IMR-90 (cell line): ENCODE results near the gene COG3. TPM values are rescaled to one million over a fixed set of nuclear protein-coding genes. Genes with fewer than 3 reads are reported as not detected.

ENCODE experiments used
- ATAC-seq: fragments of 200-7000 bp; cut with Tn5 transposase; 2 replicates; pipeline ENCODE4 v1.9.1; 2020; ENCODE audit warnings: low read depth, mild to moderate bottlenecking, moderate library complexity
- BruUV-seq: library from RNA; stranded (reverse); fragments of 400-500 nt; replicated peaks from 2 replicates; lab custom pipeline; 2021; lab: Mats Ljungman, UMichigan
- CTCF ChIA-PET: fragments of 300-600 bp; formaldehyde crosslinking; extraction: SDS; loops from one replicate; lab custom pipeline; 2021; ENCODE audit warnings: antibody characterized with exemption; lab: Yijun Ruan, JAX
- POLR2A ChIA-PET: fragments of 300-600 bp; sonication (Branson Sonifier 250); formaldehyde crosslinking; loops from one replicate; lab custom pipeline; 2022; ENCODE audit warnings: antibody characterized with exemption; ENCODE audit not compliant: unreplicated experiment; lab: Charles Lee
- DNase-seq: peaks from one replicate; pipeline ENCODE4 v3.0.0; 2013
- H2AFZ ChIP-seq: replicated peaks from 2 replicates; pipeline ENCODE3; 2013; ENCODE audit warnings: low read length, mild to moderate bottlenecking; ENCODE audit not compliant: poor library complexity
- H2AK5ac ChIP-seq: 2 replicates; pipeline ENCODE4 v1.6.1; 2013; ENCODE audit warnings: low read depth, low read length, inconsistent platforms
- H2AK9ac ChIP-seq: replicated peaks from 2 replicates; pipeline ENCODE3; 2013; ENCODE audit warnings: mild to moderate bottlenecking, low read depth, low read length, moderate library complexity; ENCODE audit not compliant: poor library complexity
- H2BK120ac ChIP-seq: 2 replicates; pipeline ENCODE4 v1.6.1; 2013; ENCODE audit warnings: low read depth, low read length, inconsistent platforms
- H2BK15ac ChIP-seq: 3 replicates; pipeline ENCODE4 v1.6.1; 2013; ENCODE audit warnings: low read depth, low read length, inconsistent platforms
- H2BK20ac ChIP-seq: 2 replicates; pipeline ENCODE4 v1.6.1; 2013; ENCODE audit warnings: low read depth, mild to moderate bottlenecking, inconsistent platforms, low read length, moderate library complexity
- H2BK5ac ChIP-seq: 2 replicates; pipeline ENCODE4 v1.6.1; 2013; ENCODE audit warnings: mild to moderate bottlenecking, low read depth, low read length, inconsistent platforms; ENCODE audit not compliant: poor library complexity, severe bottlenecking
- H3K14ac ChIP-seq: replicated peaks from 2 replicates; pipeline ENCODE4 v1.6.1; 2013; ENCODE audit warnings: low read depth, low read length, inconsistent platforms
- H3K18ac ChIP-seq: 2 replicates; pipeline ENCODE4 v1.6.1; 2013; ENCODE audit warnings: low read depth, low read length, control low read depth
- H3K23ac ChIP-seq: 2 replicates; pipeline ENCODE4 v1.6.1; 2013; ENCODE audit warnings: low read depth, low read length, inconsistent platforms
- H3K27ac ChIP-seq: 2 replicates; pipeline ENCODE4 v1.5.1; 2013; ENCODE audit warnings: mild to moderate bottlenecking, control low read depth, low read length; ENCODE audit not compliant: insufficient read depth
- H3K27me3 ChIP-seq: 2 replicates; pipeline ENCODE4 v1.6.1; 2013; ENCODE audit warnings: low read length; ENCODE audit not compliant: control insufficient read depth, insufficient read depth
- H3K36me3 ChIP-seq: 2 replicates; pipeline ENCODE4 v1.6.1; 2013; ENCODE audit warnings: low read length, mixed read lengths; ENCODE audit not compliant: control insufficient read depth, insufficient read depth
- H3K4ac ChIP-seq: 2 replicates; pipeline ENCODE4 v1.6.1; 2013; ENCODE audit warnings: low read depth, low read length, inconsistent platforms
- H3K4me1 ChIP-seq: 2 replicates; pipeline ENCODE4 v1.6.1; 2013; ENCODE audit warnings: low read length, mixed read lengths; ENCODE audit not compliant: control insufficient read depth, insufficient read depth
- H3K4me2 ChIP-seq: 2 replicates; pipeline ENCODE4 v1.6.1; 2013; ENCODE audit warnings: low read depth, mild to moderate bottlenecking, control low read depth, low read length, moderate library complexity
- H3K4me3 ChIP-seq: 2 replicates; pipeline ENCODE4 v1.5.1; 2013; ENCODE audit warnings: low read depth, mild to moderate bottlenecking, control low read depth, low read length, moderate library complexity; ENCODE audit not compliant: insufficient read depth
- H3K56ac ChIP-seq: 2 replicates; pipeline ENCODE4 v1.6.1; 2013; ENCODE audit warnings: low read length, inconsistent platforms; ENCODE audit not compliant: insufficient read depth; ENCODE audit errors: extremely low read depth
- H3K79me1 ChIP-seq, 2 experiments: 2 replicates each; pipeline ENCODE4 v1.6.1; 2013; ENCODE audit warnings: low read length in 2 of 2, inconsistent platforms in 1 of 2, low read depth in 1 of 2
- H3K9ac ChIP-seq: 2 replicates; pipeline ENCODE4 v1.6.1; 2013; ENCODE audit warnings: low read depth, low read length, control low read depth
- H3K9me1 ChIP-seq: 2 replicates; pipeline ENCODE4 v1.6.1; 2013; ENCODE audit warnings: low read length, inconsistent platforms; ENCODE audit not compliant: insufficient read depth
- H3K9me3 ChIP-seq: 2 replicates; pipeline ENCODE4 v1.6.1; 2013; ENCODE audit warnings: low read length; ENCODE audit not compliant: control insufficient read depth, insufficient read depth
- H4K20me1 ChIP-seq: 2 replicates; pipeline ENCODE4 v1.6.1; 2013; ENCODE audit warnings: low read length, inconsistent platforms; ENCODE audit not compliant: insufficient read depth
- H4K5ac ChIP-seq: 2 replicates; pipeline ENCODE4 v1.6.1; 2013; ENCODE audit warnings: mild to moderate bottlenecking, low read depth, low read length, control low read depth
- H4K8ac ChIP-seq, 2 experiments: 2 replicates each; pipeline ENCODE4 v1.6.1; 2013; ENCODE audit warnings: low read depth in 2 of 2, low read length in 2 of 2, control low read depth in 1 of 2, inconsistent platforms in 1 of 2
- H4K91ac ChIP-seq: 2 replicates; pipeline ENCODE4 v1.6.1; 2013; ENCODE audit warnings: low read depth, low read length, inconsistent platforms; ENCODE audit not compliant: insufficient read depth
- MAFK ChIP-seq: IDR thresholded peaks from 2 replicates; pipeline ENCODE4 v1.6.1; 2012; ENCODE audit warnings: low read depth, low read length, improper control_type of control experiment
- WGBS, 2 experiments: methylation state at CpG; one replicate each; pipeline versions ENCODE4 v1.1.5 to v1.1.7; 2013; ENCODE audit warnings: missing lambda C conversion rate in 2 of 2; ENCODE audit not compliant: insufficient read length in 1 of 2; ENCODE audit errors: extremely low coverage in 2 of 2; 5-methylcytosine and 5-hydroxymethylcytosine counted together
- dilution Hi-C: fragments of 300-500 bp; cut with HindIII; formaldehyde crosslinking; loops from one replicate; pipeline ENCODE4 v1.14.3; 2018; ENCODE audit warnings: low sequenced_read_pairs; ENCODE audit not compliant: unreplicated experiment
- in situ Hi-C: fragments of 300-500 bp; cut with MboI; formaldehyde crosslinking; loops from 3 replicates; pipeline ENCODE4 v1.14.3; 2019; ENCODE audit warnings: low sequenced_read_pairs, inconsistent platforms, mixed read lengths
- intact Hi-C: fragments of 100-400 bp; cut with micrococcal nuclease; formaldehyde crosslinking; loops from 2 replicates; pipeline ENCODE4 v1.10.0; 2022
- polyA plus RNA-seq, 3 experiments: library from polyadenylated mRNA; depleted of rRNA; stranded (reverse); fragments of >200 nt; gene quantifications; 2 replicates each; pipeline ENCODE4 v1.2.3, GENCODE V29; 2012; ENCODE audit warnings: low replicate concordance in 1 of 3
- total RNA-seq: library from RNA; depleted of rRNA; stranded (reverse); fragments of >200 nt; gene quantifications from 2 replicates; pipeline ENCODE4 v1.2.3, GENCODE V29; 2012

Gene COG3
- total and polyA plus RNA-seq, 2 of the 4 experiments (the other 2 are of a cell fraction) = 21.7 to 31.9 TPM

GRCh38 chr13:45433381-45433790 lies 31.4 kb upstream of the COG3 start:
- Histone ChIP-seq H2AFZ (no peak overlapping the region), H3K9me1 (no peaks in the 10 kb centered on the region), H2BK20ac (no peak overlapping the region), H4K8ac (no peak overlapping the region), H2AK5ac (no peak overlapping the region), H2BK120ac (no peak overlapping the region), H3K79me1 (no peaks in the 10 kb centered on the region), H2BK5ac (no peak overlapping the region), H3K27me3 (peaks cover 2% of the 10 kb centered on the region), H3K56ac (no peak overlapping the region), H3K36me3 (no peaks in the 10 kb centered on the region), H3K23ac (no peak overlapping the region), H2AK9ac (no peak overlapping the region), H4K91ac (no peak overlapping the region), H3K18ac (no peak overlapping the region), H3K14ac (no peak overlapping the region), H4K20me1 (no peaks in the 10 kb centered on the region), H3K4me1 (no peaks in the 10 kb centered on the region), H3K9me3 (no peaks in the 10 kb centered on the region), H3K4ac (no peak overlapping the region), H3K9ac (no peak overlapping the region), H3K4me3 (no peak overlapping the region), H2BK15ac (no peak overlapping the region), H4K5ac (no peak overlapping the region), H3K27ac (no peak overlapping the region), H3K4me2 (no peak overlapping the region)
- CTCF ChIA-PET = no interaction called here
- no TSS peak for BruUV-seq
- dilution Hi-C loops = no loop called here
- DNase-seq (no peak), ATAC-seq (no peak)
- POLR2A ChIA-PET = no interaction called here
- intact Hi-C loops = no loop called here
- in situ Hi-C loops = no loop called here
- WGBS, 2 experiments = no CpG with 5 or more reads among the region's 5 CpGs
- TF ChIP-seq MAFK = no peak
